Peyer's patch (tissue), 4 donors: ENCODE data around the gene PCNX2.

Source experiments
- CTCF ChIP-seq, 6 experiments: fragments of 450-650 bp in 4 of 6; fragments of 200-600 bp in 2 of 6; sonication (generic) in 1 of 6; IDR thresholded peaks; one replicate each; pipeline ENCODE4 v1.5.1; 2017 to 2019; ENCODE audit warnings: antibody characterized with exemption in 6 of 6, mild to moderate bottlenecking in 3 of 6, moderate library complexity in 1 of 6
- POLR2A ChIP-seq, 2 donors: fragments of 450-650 bp; IDR thresholded peaks; one replicate each; pipeline ENCODE4 v1.5.1; 2017; ENCODE audit warnings: antibody characterized with exemption in 2 of 2, mild to moderate bottlenecking in 2 of 2, moderate library complexity in 2 of 2

- TF ChIP-seq CTCF (IDR thresholded peaks at IDR 0.05) (no peak), POLR2A (IDR thresholded peaks at IDR 0.05) (no peak)
Measured at GRCh38 chr1:233045588-233045987, 249.9 kb downstream of the PCNX2 start.
